Astrocyte (in vitro differentiated cells and primary cell): ENCODE measurements around the gene MAST1. TPM values are rescaled to one million over a fixed set of nuclear protein-coding genes. Genes with fewer than 3 reads are reported as not detected.

Source experiments
- DNase-seq: peaks from one replicate; pipeline ENCODE4 v3.0.0-alpha.2; 2010; ENCODE audit warnings: low read depth
- FAIRE-seq: peaks from 2 replicates; lab custom pipeline; 2011; peaks lifted over from hg19 to GRCh38; lab: Jason Lieb, UNC
- H2AFZ ChIP-seq: 2 replicates; pipeline ENCODE4 v1.6.0; 2012; ENCODE audit warnings: low read depth, low read length, inconsistent platforms
- H3K27ac ChIP-seq: 2 replicates; pipeline ENCODE4 v1.5.1; 2011; ENCODE audit warnings: low read depth, low read length, inconsistent platforms
- H3K27me3 ChIP-seq: 2 replicates; pipeline ENCODE4 v1.6.0; 2011; ENCODE audit warnings: low read length, inconsistent platforms; ENCODE audit not compliant: insufficient read depth
- H3K36me3 ChIP-seq: 2 replicates; pipeline ENCODE4 v1.5.1; 2011; ENCODE audit warnings: low read length, inconsistent platforms; ENCODE audit not compliant: insufficient read depth
- H3K4me1 ChIP-seq: 2 replicates; pipeline ENCODE4 v1.5.1; 2011; ENCODE audit warnings: low read length, inconsistent platforms; ENCODE audit not compliant: insufficient read depth
- H3K4me2 ChIP-seq: 2 replicates; pipeline ENCODE4 v1.6.0; 2012; ENCODE audit warnings: low read length, inconsistent platforms
- H3K4me3 ChIP-seq: 2 replicates; pipeline ENCODE4 v1.5.1; 2011; ENCODE audit warnings: low read depth, mild to moderate bottlenecking, low read length, inconsistent platforms; ENCODE audit not compliant: insufficient read depth
- H3K79me2 ChIP-seq: 2 replicates; pipeline ENCODE4 v1.6.0; 2012; ENCODE audit warnings: mild to moderate bottlenecking, low read length, inconsistent platforms; ENCODE audit not compliant: insufficient read depth
- H3K9ac ChIP-seq: 2 replicates; pipeline ENCODE4 v1.6.0; 2012; ENCODE audit warnings: mild to moderate bottlenecking, low read length, inconsistent platforms
- H3K9me3 ChIP-seq: 2 replicates; pipeline ENCODE4 v1.5.1; 2012; ENCODE audit warnings: low read depth, mild to moderate bottlenecking, low read length, inconsistent platforms; ENCODE audit not compliant: insufficient read depth
- H4K20me1 ChIP-seq: 2 replicates; pipeline ENCODE4 v1.6.0; 2012; ENCODE audit warnings: low read length, inconsistent platforms; ENCODE audit not compliant: insufficient read depth
- H3K27ac Mint-ChIP-seq: one replicate; pipeline ENCODE4 v1.8.0; 2021; ENCODE audit warnings: mild to moderate bottlenecking, mixed read lengths; ENCODE audit not compliant: unreplicated experiment
- H3K27me3 Mint-ChIP-seq: one replicate; pipeline ENCODE4 v1.8.0; 2021; ENCODE audit warnings: low read depth, mixed read lengths; ENCODE audit not compliant: unreplicated experiment
- H3K36me3 Mint-ChIP-seq: one replicate; pipeline ENCODE4 v1.8.0; 2021; ENCODE audit warnings: low read depth, mixed read lengths; ENCODE audit not compliant: unreplicated experiment
- H3K4me1 Mint-ChIP-seq: one replicate; pipeline ENCODE4 v1.8.0; 2021; ENCODE audit warnings: low read depth, mixed read lengths; ENCODE audit not compliant: unreplicated experiment
- H3K4me3 Mint-ChIP-seq: one replicate; pipeline ENCODE4 v1.8.0; 2021; ENCODE audit warnings: mild to moderate bottlenecking, moderate library complexity, mixed read lengths; ENCODE audit not compliant: unreplicated experiment
- H3K9me3 Mint-ChIP-seq: one replicate; pipeline ENCODE4 v1.8.0; 2021; ENCODE audit warnings: mild to moderate bottlenecking, mixed read lengths; ENCODE audit not compliant: unreplicated experiment
- CTCF ChIP-seq: IDR thresholded peaks from 2 replicates; pipeline ENCODE4 v1.5.1; 2011; ENCODE audit warnings: low read depth, mild to moderate bottlenecking, inconsistent platforms, low read length, moderate library complexity; ENCODE audit not compliant: insufficient read depth
- EZH2 ChIP-seq: IDR thresholded peaks from 2 replicates; pipeline ENCODE4 v1.6.1; 2012; ENCODE audit warnings: mild to moderate bottlenecking, low read length, inconsistent platforms; ENCODE audit not compliant: insufficient read depth
- total RNA-seq: library from RNA; stranded (reverse); gene quantifications from 2 replicates; pipeline ENCODE4 v1.2.1, GENCODE V29; 2021

Gene MAST1
- total RNA-seq, 1 donor from 2014 or later, result 5.4 TPM

- Histone ChIP-seq H3K36me3 (no peaks in the 10 kb centered on the region), H3K4me1 (peaks cover 38% of the 10 kb centered on the region), H4K20me1 (peaks cover 19% of the 10 kb centered on the region), H3K27me3 (no peaks in the 10 kb centered on the region), H3K27ac (peak overlapping the region; percentile 90), H3K9me3 (no peaks in the 10 kb centered on the region), H3K79me2 (peaks cover 21% of the 10 kb centered on the region), H3K4me3 (peak overlapping the region; percentile 92), H3K9ac (peak overlapping the region; percentile 94), H3K4me2 (peak overlapping the region; percentile 91), H2AFZ (no peak overlapping the region)
- Mint-ChIP-seq H3K27me3 (no peaks in the 10 kb centered on the region), H3K4me3 (peak overlapping the region; percentile 93), H3K4me1 (peaks cover 31% of the 10 kb centered on the region), H3K9me3 (no peaks in the 10 kb centered on the region), H3K27ac (peak overlapping the region; percentile 97), H3K36me3 (no peaks in the 10 kb centered on the region)
- no peak for FAIRE-seq
- DNase-seq, result no peak
- TF ChIP-seq CTCF, result no peak
- no peak for TF ChIP-seq EZH2
These were observed 46.1 kb upstream of the MAST1 start for GRCh38 chr19:12792051-12792852.

- TF ChIP-seq CTCF (no peak), EZH2 (no peak)
- peak overlapping the region; percentile 90 for H3K27ac ChIP-seq
- peaks cover 19% of the 10 kb centered on the region for H4K20me1 ChIP-seq
- FAIRE-seq (no peak), DNase-seq (no peak)
- H3K4me1 ChIP-seq, result peaks cover 38% of the 10 kb centered on the region
- H3K36me3 ChIP-seq, result no peaks in the 10 kb centered on the region
- H3K9me3 ChIP-seq, result no peaks in the 10 kb centered on the region
- H3K4me2 ChIP-seq, result peak overlapping the region; percentile 91
- H3K36me3 Mint-ChIP-seq, result no peaks in the 10 kb centered on the region
- peaks cover 31% of the 10 kb centered on the region for H3K4me1 Mint-ChIP-seq
- H3K27ac Mint-ChIP-seq, result peak overlapping the region; percentile 97
- H3K9ac ChIP-seq, result peak overlapping the region; percentile 94
- H3K4me3 Mint-ChIP-seq, result peak overlapping the region; percentile 93
- H3K27me3 ChIP-seq, result no peaks in the 10 kb centered on the region
- H3K79me2 ChIP-seq, result peaks cover 21% of the 10 kb centered on the region
- peak overlapping the region; percentile 92 for H3K4me3 ChIP-seq
- H2AFZ ChIP-seq, result no peak overlapping the region
- no peaks in the 10 kb centered on the region for H3K9me3 Mint-ChIP-seq
- no peaks in the 10 kb centered on the region for H3K27me3 Mint-ChIP-seq
These were observed 45.4 kb upstream of the MAST1 start for GRCh38 chr19:12792853-12793289.
